ENCODE results near the gene LDLRAD3. TPM values are rescaled to one million over a fixed set of nuclear protein-coding genes. Genes with fewer than 3 reads are reported as not detected.

LDLRAD3 gene
- total RNA-seq, 4 donors from 2014 or later, result 10.2 to 41.9 (median 19.8) TPM

DNA sequence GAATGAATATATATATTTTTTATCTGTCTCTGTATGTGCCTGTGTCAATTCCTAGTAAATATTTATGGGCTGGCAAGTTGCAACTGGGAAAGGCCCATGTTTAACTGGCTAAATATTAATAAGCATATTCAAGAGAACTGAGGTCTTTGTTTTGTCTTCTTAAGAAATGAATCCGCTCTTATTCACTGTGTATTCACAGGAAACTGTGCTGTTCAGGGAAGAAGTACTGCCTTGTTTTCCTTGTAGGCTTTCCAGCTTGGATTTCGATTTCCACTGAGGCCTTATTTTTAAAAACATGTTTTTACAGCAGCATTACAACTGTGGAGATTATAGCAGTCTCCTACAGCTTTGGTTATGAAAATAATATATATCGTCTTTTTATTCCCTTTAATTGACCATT, 64.7 kb downstream of the LDLRAD3 start:
- H3K9me3 ChIP-seq, result no peaks in the 10 kb centered on the region
- TF ChIP-seq, protein P1, sequence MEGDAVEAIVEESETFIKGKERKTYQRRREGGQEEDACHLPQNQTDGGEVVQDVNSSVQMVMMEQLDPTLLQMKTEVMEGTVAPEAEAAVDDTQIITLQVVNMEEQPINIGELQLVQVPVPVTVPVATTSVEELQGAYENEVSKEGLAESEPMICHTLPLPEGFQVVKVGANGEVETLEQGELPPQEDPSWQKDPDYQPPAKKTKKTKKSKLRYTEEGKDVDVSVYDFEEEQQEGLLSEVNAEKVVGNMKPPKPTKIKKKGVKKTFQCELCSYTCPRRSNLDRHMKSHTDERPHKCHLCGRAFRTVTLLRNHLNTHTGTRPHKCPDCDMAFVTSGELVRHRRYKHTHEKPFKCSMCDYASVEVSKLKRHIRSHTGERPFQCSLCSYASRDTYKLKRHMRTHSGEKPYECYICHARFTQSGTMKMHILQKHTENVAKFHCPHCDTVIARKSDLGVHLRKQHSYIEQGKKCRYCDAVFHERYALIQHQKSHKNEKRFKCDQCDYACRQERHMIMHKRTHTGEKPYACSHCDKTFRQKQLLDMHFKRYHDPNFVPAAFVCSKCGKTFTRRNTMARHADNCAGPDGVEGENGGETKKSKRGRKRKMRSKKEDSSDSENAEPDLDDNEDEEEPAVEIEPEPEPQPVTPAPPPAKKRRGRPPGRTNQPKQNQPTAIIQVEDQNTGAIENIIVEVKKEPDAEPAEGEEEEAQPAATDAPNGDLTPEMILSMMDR (IDR thresholded peaks at IDR 0.05), result no peak
- TF ChIP-seq POLR2A (IDR thresholded peaks at IDR 0.05), result no peak
- no peaks in the 10 kb centered on the region for H3K4me1 ChIP-seq
- H3K4me3 ChIP-seq, result no peak overlapping the region
- H3K36me3 ChIP-seq, result no peaks in the 10 kb centered on the region
- H3K27ac ChIP-seq, result no peak overlapping the region
- no peaks in the 10 kb centered on the region for H3K27me3 ChIP-seq
- no peak for DNase-seq
- intact Hi-C loops (cut with DNase I; ENCODE audit: low total_unique reads), result no loop called here

DNA sequence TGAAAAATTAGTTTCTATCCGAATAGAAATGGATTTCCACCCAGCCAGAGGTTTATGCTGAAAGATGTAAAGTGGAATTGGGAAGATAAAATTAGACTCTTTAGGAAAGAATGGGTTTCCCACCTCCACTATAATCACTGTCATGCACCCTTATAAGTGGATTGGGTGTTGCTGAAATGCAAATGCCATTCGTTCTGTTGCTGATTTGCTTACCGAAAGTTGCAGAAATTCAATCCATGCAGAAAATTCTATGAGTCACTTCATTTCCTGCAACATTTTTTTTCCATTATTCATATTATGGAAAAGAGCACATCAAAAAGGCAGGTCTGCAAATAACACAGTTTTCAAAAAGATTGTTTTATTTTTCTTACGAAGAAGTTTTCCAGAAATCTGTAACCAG, 65.6 kb downstream of the LDLRAD3 start:
- no peaks in the 10 kb centered on the region for H3K9me3 ChIP-seq
- H3K4me3 ChIP-seq, result no peak overlapping the region
- H3K27me3 ChIP-seq, result no peaks in the 10 kb centered on the region
- no peaks in the 10 kb centered on the region for H3K36me3 ChIP-seq
- intact Hi-C loops (cut with DNase I; ENCODE audit: low total_unique reads), result no loop called here
- H3K27ac ChIP-seq, result no peak overlapping the region
- DNase-seq, result no peak
- no peaks in the 10 kb centered on the region for H3K4me1 ChIP-seq
- TF ChIP-seq, protein P1 (IDR thresholded peaks at IDR 0.05), result no peak
- no peak for TF ChIP-seq POLR2A (IDR thresholded peaks at IDR 0.05)

DNA sequence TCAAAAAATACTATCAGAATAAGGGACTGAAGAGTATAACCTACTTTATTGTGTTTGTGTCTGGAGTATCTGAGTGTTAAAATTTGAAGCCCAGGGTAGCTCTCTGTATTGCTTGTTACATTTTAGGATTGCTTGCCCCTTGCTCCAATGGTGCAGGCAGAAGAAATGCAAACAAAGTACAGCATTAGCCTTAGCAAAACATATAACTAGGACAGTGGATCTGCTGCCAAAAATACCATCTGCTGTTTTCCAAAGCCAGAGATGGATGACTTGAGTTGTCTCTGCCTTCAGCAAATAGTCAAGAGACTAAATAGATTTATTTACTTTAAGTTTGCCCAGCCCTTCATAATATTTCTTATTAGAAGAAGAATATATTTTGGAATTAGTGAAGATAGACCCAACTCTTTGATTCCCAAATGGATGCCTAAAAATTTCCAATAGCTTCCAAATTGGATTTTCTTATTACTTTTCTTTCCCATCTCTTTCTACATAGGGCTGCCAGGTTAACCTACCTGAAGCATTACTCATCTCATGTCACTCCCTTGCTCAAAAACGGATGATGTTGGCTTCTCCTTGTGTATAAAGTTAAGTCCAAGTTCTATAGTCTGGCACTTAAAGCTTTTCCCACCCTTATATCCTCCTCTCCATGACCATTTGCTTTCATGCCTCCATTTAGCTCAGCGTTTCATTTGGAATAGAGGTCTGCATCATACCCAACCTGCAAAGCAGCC, 66.3 kb downstream of the LDLRAD3 start:
- Histone ChIP-seq H3K4me1 (no peaks in the 10 kb centered on the region), H3K27ac (no peak overlapping the region), H3K4me3 (no peak overlapping the region), H3K36me3 (no peaks in the 10 kb centered on the region), H3K27me3 (no peaks in the 10 kb centered on the region), H3K9me3 (no peaks in the 10 kb centered on the region)
- no peak for DNase-seq
- TF ChIP-seq POLR2A (IDR thresholded peaks at IDR 0.05), result no peak
- TF ChIP-seq, protein P1 (IDR thresholded peaks at IDR 0.05), result no peak
- intact Hi-C loops (cut with DNase I; ENCODE audit: low total_unique reads), result no loop called here

DNA sequence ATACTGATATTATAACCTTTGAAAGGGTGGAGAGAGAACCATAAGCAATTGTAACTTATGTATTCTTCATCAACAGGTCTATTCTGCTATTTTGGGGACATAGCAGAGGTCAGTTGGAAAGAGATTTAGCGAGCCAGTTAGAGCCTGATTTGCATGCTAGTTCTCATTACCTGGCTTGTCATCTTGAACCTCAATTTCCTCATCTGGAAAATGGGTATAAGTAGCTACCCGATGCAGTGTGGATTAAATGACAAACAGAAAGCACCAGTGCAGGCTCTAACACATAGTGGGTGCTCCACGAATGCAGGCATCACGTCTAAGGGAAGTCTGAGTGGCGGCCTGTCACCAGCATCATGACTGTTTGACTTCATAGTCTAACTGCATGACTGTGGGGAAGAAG, 67.7 kb downstream of the LDLRAD3 start:
- no peaks in the 10 kb centered on the region for H3K36me3 ChIP-seq
- no peak for TF ChIP-seq POLR2A (IDR thresholded peaks at IDR 0.05)
- TF ChIP-seq, protein P1 (IDR thresholded peaks at IDR 0.05), result no peak
- no peaks in the 10 kb centered on the region for H3K4me1 ChIP-seq
- H3K27ac ChIP-seq, result no peak overlapping the region
- DNase-seq, result no peak
- H3K9me3 ChIP-seq, result no peaks in the 10 kb centered on the region
- intact Hi-C loops (cut with DNase I; ENCODE audit: low total_unique reads), result no loop called here
- H3K27me3 ChIP-seq, result no peaks in the 10 kb centered on the region
- no peak overlapping the region for H3K4me3 ChIP-seq

DNA sequence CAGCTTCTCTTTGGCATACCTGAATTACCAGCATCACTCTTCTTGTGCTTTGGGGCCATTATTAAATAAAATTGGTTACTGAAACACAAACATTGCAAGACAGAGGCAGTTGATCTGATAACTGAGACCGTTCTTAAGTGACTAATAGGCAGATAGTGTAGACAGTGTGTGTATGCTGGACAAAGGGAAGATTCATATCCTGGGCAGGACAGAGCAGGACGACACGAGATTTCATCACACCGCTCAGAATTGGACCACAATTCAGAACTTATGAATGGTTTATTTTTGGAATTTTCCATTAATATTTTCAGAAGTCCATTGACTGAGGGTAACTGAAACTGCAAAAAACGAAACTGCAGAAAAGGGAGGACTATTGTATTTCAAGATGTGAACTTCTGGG, 68.6 kb downstream of the LDLRAD3 start:
- Histone ChIP-seq H3K9me3 (no peaks in the 10 kb centered on the region), H3K4me3 (no peak overlapping the region), H3K27me3 (no peaks in the 10 kb centered on the region), H3K4me1 (no peaks in the 10 kb centered on the region), H3K36me3 (no peaks in the 10 kb centered on the region), H3K27ac (peak overlapping the region in 1 of 2 donors; percentile 3)
- intact Hi-C loops (cut with DNase I; ENCODE audit: low total_unique reads), result no loop called here
- DNase-seq, result no peak
- TF ChIP-seq POLR2A (IDR thresholded peaks at IDR 0.05), result no peak
- TF ChIP-seq, protein P1 (IDR thresholded peaks at IDR 0.05), result no peak

Measured in uterus (tissue), 4 donors.